Measurements from ENCODE around the gene SLC16A9.

- TF ChIP-seq CTCF (IDR thresholded peaks at IDR 0.05 in 8 of 11, conservative IDR thresholded peaks at IDR 0.05 in 3 of 11) (no peak), POLR2A (IDR thresholded peaks at IDR 0.05) (no peak), POLR2AphosphoS5 (IDR thresholded peaks at IDR 0.05) (no peak)
Observed at GRCh38 chr10:59705931-59706330, 3.7 kb downstream of the SLC16A9 start.

Data from spleen (tissue), 7 donors.